Ishikawa (cell line): ENCODE measurements around the gene CFAP46.

Experiments
- CEBPB ChIP-seq: IDR thresholded peaks from 2 replicates; pipeline ENCODE4 v1.6.1; 2012
- CREB1 ChIP-seq: IDR thresholded peaks from 2 replicates; pipeline ENCODE4 v1.6.1; 2012; ENCODE audit warnings: low read depth
- EGR1 ChIP-seq: IDR thresholded peaks from 2 replicates; pipeline ENCODE4 v1.6.1; 2012
- EP300 ChIP-seq: IDR thresholded peaks from 2 replicates; pipeline ENCODE4 v1.6.1; 2012; ENCODE audit warnings: borderline replicate concordance
- FOXM1 ChIP-seq: IDR thresholded peaks from 2 replicates; pipeline ENCODE4 v1.6.1; 2012; ENCODE audit warnings: low read depth, borderline replicate concordance
- TAF1 ChIP-seq: IDR thresholded peaks from 2 replicates; pipeline ENCODE4 v1.6.1; 2012; ENCODE audit warnings: low read depth, mild to moderate bottlenecking
- TCF12 ChIP-seq: IDR thresholded peaks from 2 replicates; pipeline ENCODE4 v1.6.1; 2012; ENCODE audit warnings: low read depth
- TEAD4 ChIP-seq: IDR thresholded peaks from 2 replicates; pipeline ENCODE4 v1.6.1; 2012
- YY1 ChIP-seq: IDR thresholded peaks from 2 replicates; pipeline ENCODE4 v1.6.1; 2012; ENCODE audit warnings: low read depth
- ZBTB7A ChIP-seq: IDR thresholded peaks from 2 replicates; pipeline ENCODE4 v1.6.1; 2012; ENCODE audit warnings: low read depth
- TF ChIP-seq, protein P1 (sequence below): IDR thresholded peaks from 2 replicates; pipeline ENCODE4 v1.6.1; 2012
- TF ChIP-seq, protein P2 (sequence below): IDR thresholded peaks from 2 replicates; pipeline ENCODE4 v1.6.1; 2012; ENCODE audit warnings: low read depth, mild to moderate bottlenecking

DNA sequence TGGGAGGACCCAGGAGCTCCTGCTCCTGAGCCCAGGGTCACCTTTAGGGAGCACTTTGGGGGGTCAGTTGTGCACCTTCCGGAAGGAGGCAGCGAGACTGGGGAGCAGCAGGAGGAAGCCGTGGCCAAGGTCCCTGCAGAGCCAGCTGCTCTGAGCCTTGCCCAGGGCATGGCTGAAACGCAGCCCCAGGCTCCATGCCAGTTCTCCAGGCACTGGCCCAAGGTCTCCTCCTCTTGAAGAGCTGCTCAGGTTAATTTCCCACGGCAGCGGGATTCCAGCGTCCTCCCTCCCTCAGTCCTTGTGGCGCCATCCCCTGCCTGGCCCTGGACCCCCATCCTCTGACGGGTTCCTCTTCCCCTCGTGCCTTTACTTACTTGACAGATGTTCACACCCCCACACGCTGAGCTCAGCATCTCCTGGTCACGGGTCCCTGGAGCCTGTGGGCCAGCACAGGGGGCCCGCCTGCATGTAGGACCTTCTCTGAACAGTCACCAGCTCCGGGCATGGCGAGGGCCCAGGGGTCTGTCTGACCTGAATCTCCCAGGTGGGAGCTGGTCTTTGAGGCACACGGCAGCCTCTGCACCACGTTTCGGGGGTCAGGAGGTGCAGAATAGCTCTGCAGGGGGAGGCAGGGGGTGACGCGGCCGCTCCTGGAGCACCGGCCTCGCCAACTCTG, 16.7 kb upstream of the CFAP46 start:
- TF ChIP-seq, protein P1, sequence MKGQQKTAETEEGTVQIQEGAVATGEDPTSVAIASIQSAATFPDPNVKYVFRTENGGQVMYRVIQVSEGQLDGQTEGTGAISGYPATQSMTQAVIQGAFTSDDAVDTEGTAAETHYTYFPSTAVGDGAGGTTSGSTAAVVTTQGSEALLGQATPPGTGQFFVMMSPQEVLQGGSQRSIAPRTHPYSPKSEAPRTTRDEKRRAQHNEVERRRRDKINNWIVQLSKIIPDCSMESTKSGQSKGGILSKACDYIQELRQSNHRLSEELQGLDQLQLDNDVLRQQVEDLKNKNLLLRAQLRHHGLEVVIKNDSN, result no peak
- TF ChIP-seq YY1 (no peak), ZBTB7A (0 out of 2 replicates have a peak, but pooled peaks have one; percentile 31), EP300 (no peak), TEAD4 (no peak), TAF1 (no peak), EGR1 (no peak), TCF12 (no peak), CREB1 (no peak), CEBPB (no peak), FOXM1 (no peak)
- TF ChIP-seq, protein P2, sequence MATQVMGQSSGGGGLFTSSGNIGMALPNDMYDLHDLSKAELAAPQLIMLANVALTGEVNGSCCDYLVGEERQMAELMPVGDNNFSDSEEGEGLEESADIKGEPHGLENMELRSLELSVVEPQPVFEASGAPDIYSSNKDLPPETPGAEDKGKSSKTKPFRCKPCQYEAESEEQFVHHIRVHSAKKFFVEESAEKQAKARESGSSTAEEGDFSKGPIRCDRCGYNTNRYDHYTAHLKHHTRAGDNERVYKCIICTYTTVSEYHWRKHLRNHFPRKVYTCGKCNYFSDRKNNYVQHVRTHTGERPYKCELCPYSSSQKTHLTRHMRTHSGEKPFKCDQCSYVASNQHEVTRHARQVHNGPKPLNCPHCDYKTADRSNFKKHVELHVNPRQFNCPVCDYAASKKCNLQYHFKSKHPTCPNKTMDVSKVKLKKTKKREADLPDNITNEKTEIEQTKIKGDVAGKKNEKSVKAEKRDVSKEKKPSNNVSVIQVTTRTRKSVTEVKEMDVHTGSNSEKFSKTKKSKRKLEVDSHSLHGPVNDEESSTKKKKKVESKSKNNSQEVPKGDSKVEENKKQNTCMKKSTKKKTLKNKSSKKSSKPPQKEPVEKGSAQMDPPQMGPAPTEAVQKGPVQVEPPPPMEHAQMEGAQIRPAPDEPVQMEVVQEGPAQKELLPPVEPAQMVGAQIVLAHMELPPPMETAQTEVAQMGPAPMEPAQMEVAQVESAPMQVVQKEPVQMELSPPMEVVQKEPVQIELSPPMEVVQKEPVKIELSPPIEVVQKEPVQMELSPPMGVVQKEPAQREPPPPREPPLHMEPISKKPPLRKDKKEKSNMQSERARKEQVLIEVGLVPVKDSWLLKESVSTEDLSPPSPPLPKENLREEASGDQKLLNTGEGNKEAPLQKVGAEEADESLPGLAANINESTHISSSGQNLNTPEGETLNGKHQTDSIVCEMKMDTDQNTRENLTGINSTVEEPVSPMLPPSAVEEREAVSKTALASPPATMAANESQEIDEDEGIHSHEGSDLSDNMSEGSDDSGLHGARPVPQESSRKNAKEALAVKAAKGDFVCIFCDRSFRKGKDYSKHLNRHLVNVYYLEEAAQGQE, result no peak
